Stimulated activated naive CD8-positive, alpha-beta T cell treated with anti-CD3 and anti-CD28 coated beads, Interleukin-15, Interleukin-2, amounts not matched to agents 100 U/mL and 50 U/mL, for 24 hours (primary cell): ENCODE data around the gene PRXL2B.
"Not testable (repeated sequence)": the region's sequence is repeated elsewhere in the genome, so short reads cannot be mapped to it uniquely, and the experiment has no call there.

Source experiments
- ATAC-seq: fragments of 150-1000 bp; cut with Tn5 transposase; one replicate; pipeline ENCODE4 v1.10.0; 2021
- DNase-seq: peaks from one replicate; pipeline ENCODE4 v3.0.0; 2021

PRXL2B gene

DNA sequence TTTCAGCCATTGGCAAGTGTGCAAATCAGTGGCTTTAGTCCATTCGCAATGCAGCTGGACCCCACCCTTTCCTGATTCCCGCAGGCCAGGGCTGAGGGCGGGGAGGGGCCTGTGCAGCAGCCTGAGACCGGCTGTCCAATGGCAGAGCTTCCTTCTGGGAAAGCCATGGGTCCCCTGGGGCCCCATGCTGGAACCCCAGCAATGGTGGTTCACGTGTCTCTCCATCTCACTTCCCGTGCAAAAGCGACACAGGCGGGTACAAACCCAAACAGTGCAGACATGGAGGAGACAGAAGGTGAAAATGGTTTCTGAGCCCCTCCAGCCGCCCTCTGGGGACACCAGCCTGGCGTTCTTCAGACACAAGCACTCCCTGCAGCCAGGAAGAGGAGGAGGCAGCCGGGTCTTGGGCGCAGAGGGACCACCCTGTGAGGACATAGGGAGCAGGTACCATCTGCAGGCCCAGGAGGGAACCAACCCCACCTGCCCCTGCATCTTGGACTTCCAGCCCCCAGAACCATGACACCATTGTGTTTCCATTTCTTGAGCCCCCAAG lies 36.2 kb upstream of the PRXL2B start:
- not testable (repeated sequence) for ATAC-seq, DNase-seq

DNA sequence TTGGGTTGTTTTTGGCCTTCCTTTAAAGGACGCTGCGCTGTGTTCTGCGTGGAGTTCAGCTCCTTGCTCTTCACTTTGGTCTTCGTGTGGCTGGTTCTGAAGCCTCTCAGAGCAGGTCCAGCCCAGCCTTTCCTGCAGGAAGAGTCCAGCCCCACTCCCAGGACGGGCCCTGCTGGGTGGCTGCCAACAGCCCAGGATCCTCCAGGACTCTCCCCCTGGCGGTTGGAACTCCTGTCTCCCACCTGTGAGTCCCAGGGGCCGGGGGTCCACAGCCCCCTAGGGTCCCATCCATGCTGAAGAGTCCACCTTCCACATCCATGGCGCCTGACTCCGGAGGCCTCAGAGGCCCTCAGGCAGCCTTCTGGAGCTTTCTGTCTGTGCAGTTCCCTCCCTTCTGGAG lies 35.0 kb upstream of the PRXL2B start:
- DNase-seq, ATAC-seq: not testable (repeated sequence)

- ATAC-seq (no peak), DNase-seq (no peak)
Observed at GRCh38 chr1:2552189-2552588, 34.4 kb upstream of the PRXL2B start.

GRCh38 chr1:2553076-2553475 lies 33.5 kb upstream of the PRXL2B start:
- not testable (repeated sequence) for DNase-seq, ATAC-seq

- DNase-seq (no peak), ATAC-seq (no peak)
Observed at GRCh38 chr1:2553871-2554620, 32.5 kb upstream of the PRXL2B start.

DNA sequence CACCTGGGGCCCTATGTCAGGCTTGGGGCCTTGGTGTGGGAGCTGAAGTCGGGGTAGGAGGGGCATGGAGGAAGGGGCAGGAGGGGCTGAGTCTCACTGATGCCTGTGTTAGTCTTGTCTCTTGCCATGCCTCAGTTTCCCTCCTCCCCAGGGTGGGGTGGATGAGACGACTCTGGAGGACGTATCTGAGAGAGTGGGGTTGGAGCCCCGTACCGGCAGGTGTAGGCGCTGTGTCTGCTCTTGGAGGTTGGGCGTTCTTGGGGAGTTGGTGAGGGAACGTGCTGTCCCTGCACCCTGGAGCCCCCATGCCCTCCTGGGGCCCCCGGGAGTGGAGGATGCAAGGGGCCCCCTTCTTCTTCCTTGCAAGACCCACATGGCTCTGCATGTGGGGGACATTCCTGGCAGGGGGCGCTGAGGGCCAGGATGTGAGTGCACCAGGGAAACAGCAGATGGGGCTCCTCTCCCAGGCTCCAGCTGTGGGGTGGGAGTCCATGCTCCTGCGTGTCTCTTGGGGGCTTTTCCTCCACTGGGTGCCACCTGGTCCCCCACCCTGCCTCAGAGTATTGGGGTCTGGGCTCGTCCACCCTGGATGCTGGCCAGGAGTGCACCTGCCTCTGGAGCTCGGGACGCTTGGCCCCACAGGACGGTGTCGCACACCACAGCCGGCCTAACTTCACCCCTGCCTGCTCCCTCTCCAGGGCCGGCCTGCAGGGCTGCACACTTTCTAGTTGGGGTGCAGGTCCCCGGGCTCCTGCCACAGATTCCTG lies 31.8 kb upstream of the PRXL2B start:
- no peak for ATAC-seq
- DNase-seq: peak; percentile 75

GRCh38 chr1:2555634-2556276 lies 30.8 kb upstream of the PRXL2B start:
- ATAC-seq (peak; percentile 71), DNase-seq (peak; percentile 88)

- ATAC-seq (peak; percentile 56), DNase-seq (no peak)
Observed at GRCh38 chr1:2556277-2556677, 30.3 kb upstream of the PRXL2B start, which contains the start of gene TNFRSF14. TSS of gene TNFRSF14 (plus strand) at chr1:2556371. CDS start at chr1:2556665, 294 bp downstream.

- ATAC-seq (no peak), DNase-seq (peak; percentile 63)
Observed at GRCh38 chr1:2556678-2557481, 29.7 kb upstream of the PRXL2B start.

DNA sequence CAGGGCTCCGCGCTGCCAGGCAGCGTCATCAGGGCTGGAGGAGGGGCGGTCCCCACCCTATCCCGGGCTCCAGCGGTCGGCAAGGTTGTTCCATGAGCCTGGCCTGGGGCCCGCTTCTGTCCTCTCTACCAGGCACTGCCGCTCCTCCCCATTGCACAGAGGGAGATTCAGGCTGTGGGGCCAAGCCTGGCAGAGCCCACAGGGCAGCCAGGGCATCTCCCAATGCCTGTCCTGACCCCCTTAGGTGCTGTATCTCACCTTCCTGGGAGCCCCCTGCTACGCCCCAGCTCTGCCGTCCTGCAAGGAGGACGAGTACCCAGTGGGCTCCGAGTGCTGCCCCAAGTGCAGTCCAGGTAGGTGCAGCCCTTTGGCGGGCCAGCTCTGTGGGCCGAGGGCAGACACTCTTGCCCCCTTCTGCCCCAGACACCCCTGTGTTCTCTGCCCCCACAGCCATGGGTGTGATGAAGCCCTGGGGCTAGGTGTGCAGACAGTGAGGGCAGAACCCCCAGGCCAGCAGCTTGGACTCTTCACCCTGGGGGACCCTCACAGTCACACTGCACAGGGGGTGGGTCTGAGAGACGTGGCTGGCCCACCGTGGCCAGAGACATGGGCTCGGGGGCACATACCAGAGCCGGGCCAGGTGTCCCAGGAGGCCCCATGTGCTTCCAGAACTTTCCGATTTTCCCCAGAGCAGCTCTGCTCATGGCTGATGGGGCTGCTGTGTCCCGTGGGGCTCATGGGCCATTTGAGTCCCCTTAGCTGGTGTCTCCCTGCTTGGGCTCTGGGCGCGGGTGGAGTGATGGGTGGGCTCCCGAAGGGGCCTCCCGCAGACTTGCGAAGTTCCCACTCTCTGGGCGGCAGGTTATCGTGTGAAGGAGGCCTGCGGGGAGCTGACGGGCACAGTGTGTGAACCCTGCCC lies 28.8 kb upstream of the PRXL2B start:
- no peak for ATAC-seq
- DNase-seq: no peak

DNA sequence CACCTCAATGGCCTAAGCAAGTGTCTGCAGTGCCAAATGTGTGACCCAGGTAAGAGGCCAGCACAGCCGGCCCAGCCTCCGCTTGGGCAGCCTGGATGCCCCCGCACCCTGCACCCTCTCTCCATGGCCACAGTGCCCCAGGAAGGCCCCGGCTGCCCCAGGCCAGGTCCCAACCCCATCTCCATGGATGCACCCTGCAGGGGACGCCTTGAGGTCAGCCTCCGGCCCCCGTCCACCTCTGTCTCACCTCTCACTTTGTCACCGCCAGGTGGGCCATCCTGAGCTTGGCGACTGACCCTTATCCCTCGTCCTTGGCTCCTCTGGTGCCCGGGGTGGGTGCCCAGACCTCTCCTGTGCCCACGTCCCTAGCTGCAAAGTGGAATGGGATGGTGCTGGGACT lies 28.2 kb upstream of the PRXL2B start:
- DNase-seq: no peak
- no peak for ATAC-seq

DNA sequence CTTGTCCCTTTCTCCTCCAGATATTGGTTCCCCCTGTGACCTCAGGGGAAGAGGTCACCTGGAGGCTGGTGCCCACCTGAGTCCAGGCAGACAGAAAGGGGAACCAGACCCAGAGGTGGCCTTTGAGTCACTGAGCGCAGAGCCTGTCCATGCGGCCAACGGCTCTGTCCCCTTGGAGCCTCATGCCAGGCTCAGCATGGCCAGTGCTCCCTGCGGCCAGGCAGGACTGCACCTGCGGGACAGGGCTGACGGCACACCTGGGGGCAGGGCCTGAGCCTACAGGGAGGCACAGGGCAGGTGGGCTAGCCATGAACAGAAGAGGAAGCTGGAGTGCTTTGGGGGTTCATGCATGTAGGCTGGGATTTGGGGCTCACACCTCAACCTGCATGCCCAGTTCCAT lies 27.7 kb upstream of the PRXL2B start:
- ATAC-seq (no peak), DNase-seq (no peak)

- DNase-seq: no peak
- ATAC-seq: no peak
Observed at GRCh38 chr1:2559509-2560298, 26.9 kb upstream of the PRXL2B start.

- DNase-seq: no peak
- ATAC-seq: no peak
Observed at GRCh38 chr1:2560299-2561073, 26.1 kb upstream of the PRXL2B start.

DNA sequence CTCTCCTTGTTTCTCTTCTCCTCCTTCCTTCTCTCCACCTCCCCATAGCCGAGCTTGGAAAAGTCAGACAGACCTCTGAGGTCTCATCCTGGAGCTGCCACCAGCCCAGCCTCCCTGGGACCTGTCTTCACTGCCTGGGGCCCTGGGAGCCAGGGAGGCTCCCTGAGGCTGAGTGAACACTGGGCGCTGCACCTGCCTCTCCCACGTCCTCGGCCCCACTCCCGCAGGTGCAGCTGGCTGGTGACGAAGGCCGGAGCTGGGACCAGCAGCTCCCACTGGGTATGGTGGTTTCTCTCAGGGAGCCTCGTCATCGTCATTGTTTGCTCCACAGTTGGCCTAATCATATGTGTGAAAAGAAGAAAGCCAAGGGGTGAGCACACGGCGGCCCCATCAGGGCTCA lies 25.1 kb upstream of the PRXL2B start:
- DNase-seq (no peak), ATAC-seq (no peak)

- ATAC-seq (no peak), DNase-seq (peak; percentile 60)
Observed at GRCh38 chr1:2561898-2562895, 24.4 kb upstream of the PRXL2B start.

- no peak for ATAC-seq
- no peak for DNase-seq
Observed at GRCh38 chr1:2563205-2563604, 23.4 kb upstream of the PRXL2B start.
